Activated T-helper 9 cell treated with anti-CD3 and anti-CD28 coated beads, Interleukin-2, amount 50 U/mL, for 16 hours (primary cell): ENCODE measurements around the gene CABLES1.

Source experiments
- DNase-seq: peaks from one replicate; pipeline ENCODE4 v3.0.0-alpha.2; 2020; ENCODE audit warnings: low read depth

CABLES1 gene

DNA sequence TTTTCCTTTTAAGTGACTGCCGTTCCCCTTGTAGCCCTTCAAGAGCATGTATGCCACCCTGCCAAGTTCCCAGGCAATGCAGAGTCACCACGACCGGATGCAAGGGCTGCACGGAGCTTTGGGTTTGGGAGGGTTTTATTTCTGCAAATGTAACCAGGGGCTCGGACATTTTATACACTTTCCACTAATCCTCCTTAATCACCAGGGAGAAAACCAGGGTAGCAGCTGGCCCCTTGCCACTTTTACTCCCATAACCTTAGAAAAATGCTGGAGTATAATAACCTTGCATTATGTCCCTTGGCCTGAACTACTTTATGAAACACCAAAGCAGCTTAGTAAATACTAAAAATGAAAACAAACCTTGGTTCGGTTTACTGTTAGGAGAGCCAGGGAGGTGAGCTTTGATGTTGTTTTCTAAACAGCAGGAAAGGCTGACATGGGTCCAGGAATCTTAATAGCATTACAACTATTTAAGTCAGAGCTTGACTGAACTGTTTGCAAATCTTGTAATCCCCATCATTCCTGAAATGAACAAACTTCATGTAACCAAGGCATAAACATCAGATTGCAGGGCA is 165.0 kb downstream of the CABLES1 start:
- no peak for DNase-seq

DNA sequence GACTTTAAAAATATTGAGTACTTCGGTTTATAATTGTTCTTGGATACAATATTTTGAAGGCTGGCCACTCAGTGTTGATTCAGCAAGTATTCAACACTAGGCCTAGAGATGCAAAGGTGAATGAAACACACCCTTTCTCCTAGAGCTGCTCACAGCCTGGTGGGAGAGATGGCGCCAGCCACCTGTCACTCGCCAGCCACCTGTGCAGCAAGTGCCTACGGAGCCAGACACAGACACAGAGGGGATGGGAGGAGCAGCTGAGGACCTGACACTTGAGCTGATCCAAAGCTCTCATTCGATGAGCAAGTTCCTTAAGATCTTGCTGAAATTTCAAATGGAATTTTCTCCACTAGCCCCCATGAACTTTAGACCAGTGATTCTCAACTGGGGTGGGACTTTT is 166.7 kb downstream of the CABLES1 start:
- DNase-seq: no peak

DNA sequence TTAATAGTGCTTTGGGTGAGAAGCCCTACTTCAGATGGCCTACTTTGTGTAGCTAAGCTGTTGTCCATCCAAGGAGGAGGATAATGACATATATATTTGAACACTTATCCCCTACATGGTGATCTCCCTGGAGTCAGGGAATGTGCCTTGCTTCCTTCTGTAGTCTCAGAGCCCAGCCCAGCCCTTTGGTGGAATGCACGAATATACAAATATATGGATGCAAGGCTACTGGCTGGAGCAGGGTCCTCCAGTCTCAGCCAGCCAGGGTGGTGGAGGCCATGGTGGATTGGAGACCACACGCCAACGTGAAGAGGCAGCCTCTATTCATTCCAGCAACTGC is 167.2 kb downstream of the CABLES1 start:
- DNase-seq: no peak

DNA sequence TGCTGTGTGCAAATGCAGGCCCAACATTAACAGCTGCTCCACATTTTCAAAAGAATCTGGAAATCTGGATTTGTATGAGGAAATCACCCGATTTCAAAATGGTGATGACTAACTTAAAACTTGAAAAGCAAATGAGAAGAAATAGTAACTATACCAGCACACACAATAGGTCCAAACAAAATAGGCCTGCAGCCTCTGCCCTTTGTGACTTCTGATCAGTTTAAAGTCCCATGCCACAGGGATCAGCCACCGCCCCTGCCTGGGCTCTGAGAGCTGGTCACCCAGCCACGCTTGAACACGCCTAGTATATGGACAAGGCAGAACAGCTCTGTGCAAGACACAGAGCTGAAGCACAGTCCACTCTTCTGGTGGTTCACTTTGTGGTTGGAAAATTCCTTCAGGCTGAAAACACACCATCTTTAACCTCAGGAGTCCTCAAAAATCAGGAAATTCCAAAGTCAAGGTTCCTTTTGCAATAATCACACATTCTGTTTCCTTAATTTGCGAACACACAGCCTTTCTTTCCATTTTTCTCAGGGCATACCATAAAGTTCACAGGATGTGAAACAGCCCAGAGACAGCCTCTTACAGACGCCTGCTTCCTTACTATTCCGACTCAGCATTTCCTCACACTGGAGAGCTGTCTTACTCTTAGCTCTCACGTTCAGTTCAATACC is 167.7 kb downstream of the CABLES1 start:
- no peak for DNase-seq

DNA sequence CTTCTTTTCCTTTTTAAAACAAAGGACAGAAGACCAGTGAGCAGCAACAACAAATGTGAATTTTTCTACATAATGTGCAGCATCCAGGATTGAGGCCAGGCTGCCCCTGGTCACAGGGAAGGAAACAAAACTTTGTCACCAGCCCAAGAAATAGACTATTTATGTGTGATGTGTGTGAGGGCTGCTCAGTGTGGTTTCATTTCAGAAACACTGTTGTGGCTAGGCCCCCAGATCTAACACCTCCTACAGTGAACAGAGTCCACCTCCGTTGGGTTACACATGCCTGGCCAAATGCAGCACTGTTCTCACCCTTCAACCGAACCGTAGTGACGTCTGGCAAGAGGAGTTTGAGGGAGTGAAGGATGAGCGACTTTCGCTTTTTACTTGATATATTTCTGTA is 171.5 kb downstream of the CABLES1 start:
- no peak for DNase-seq

DNA sequence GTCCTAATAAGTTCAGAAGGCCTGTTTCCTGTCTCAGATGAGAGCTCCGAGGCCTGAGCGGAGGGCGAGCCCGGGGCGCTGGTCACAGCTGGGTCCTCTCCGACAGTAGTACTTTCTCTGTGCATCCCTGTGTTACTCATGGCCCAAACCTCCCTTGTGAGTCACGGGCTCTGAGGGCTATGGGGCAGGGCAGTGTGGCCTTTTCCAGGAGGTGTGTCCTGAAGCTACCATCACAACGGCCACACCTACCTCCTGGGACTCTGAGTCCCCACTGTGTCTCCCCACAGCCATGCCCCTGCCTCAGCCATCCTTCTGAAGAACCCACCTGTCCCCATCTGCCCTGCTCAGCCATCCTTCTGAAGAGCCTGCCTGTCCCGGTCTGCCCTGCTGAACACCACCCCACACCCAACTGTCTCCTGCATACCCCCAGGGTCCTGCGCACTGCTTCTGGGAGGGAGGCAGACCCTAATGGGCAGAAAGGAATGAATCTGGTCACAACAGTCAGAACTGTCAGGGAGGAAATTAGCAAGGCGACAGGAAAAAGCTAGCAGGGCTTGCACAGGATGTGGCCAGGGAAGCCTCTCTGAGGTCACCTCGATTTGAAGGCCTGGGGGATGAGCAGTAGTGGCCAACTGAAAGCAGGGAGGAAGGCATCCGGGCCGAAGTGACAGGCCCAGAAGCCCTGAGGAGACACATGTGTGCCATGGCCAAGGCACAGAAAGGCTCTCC is 172.4 kb downstream of the CABLES1 start:
- DNase-seq: no peak
